Measurements from ENCODE around the gene SH3RF1.
A peak's percentile ranks its signal among the peaks of the same experiment; 100 is the strongest.

Gene SH3RF1

GRCh38 chr4:169250796-169251195 lies 20.0 kb downstream of the SH3RF1 start:
- no peak for DNase-seq

GRCh38 chr4:169249999-169250398 lies 20.8 kb downstream of the SH3RF1 start:
- no peak for DNase-seq

- DNase-seq: no peak
These were observed 21.4 kb downstream of the SH3RF1 start for GRCh38 chr4:169249214-169249973.

- no peak for DNase-seq
These were observed 22.1 kb downstream of the SH3RF1 start for GRCh38 chr4:169248645-169249044.

GRCh38 chr4:169246957-169247396 lies 23.8 kb downstream of the SH3RF1 start:
- DNase-seq: no peak

GRCh38 chr4:169246279-169246678 lies 24.5 kb downstream of the SH3RF1 start:
- no peak for DNase-seq

- no peak for DNase-seq
These were observed 25.7 kb downstream of the SH3RF1 start for GRCh38 chr4:169245061-169245460.

GRCh38 chr4:169243825-169244609 lies 26.7 kb downstream of the SH3RF1 start:
- DNase-seq: no peak

- no peak for DNase-seq
These were observed 29.3 kb downstream of the SH3RF1 start for GRCh38 chr4:169241464-169241863.

- DNase-seq: no peak
These were observed 31.4 kb downstream of the SH3RF1 start for GRCh38 chr4:169239221-169239905.

- peak; percentile 62 for DNase-seq
These were observed 32.3 kb downstream of the SH3RF1 start for GRCh38 chr4:169238445-169238844.

- no peak for DNase-seq
These were observed 33.7 kb downstream of the SH3RF1 start for GRCh38 chr4:169236873-169237626.

GRCh38 chr4:169236078-169236477 lies 34.7 kb downstream of the SH3RF1 start:
- no peak for DNase-seq

GRCh38 chr4:169234137-169234855 lies 36.5 kb downstream of the SH3RF1 start:
- DNase-seq: no peak

GRCh38 chr4:169233691-169234090 lies 37.1 kb downstream of the SH3RF1 start:
- DNase-seq: no peak

- no peak for DNase-seq
These were observed 39.0 kb downstream of the SH3RF1 start for GRCh38 chr4:169231647-169232262.

- DNase-seq: peak; percentile 92
These were observed 41.2 kb downstream of the SH3RF1 start for GRCh38 chr4:169229571-169230028.

- DNase-seq: no peak
These were observed 42.7 kb downstream of the SH3RF1 start for GRCh38 chr4:169228076-169228475.

GRCh38 chr4:169226565-169226964 lies 44.2 kb downstream of the SH3RF1 start:
- no peak for DNase-seq

GRCh38 chr4:169225812-169226211 lies 44.9 kb downstream of the SH3RF1 start:
- DNase-seq: peak; percentile 51

GRCh38 chr4:169225058-169225751 lies 45.6 kb downstream of the SH3RF1 start:
- DNase-seq: peak; percentile 94
